Measurements from ENCODE around the gene CNIH3.

Gene CNIH3

GRCh38 chr1:224744521-224744920 is 128.4 kb downstream of the CNIH3 start:
- H3K9me3 ChIP-seq (ENCODE audit: control insufficient read depth in 1 of 2, low read length in 2 of 2) = no peaks in the 10 kb centered on the region
- no peaks in the 10 kb centered on the region for H3K27me3 ChIP-seq (ENCODE audit: control insufficient read depth in 1 of 2, insufficient read depth in 2 of 2, low read length in 2 of 2)

GRCh38 chr1:224745394-224745793 is 129.3 kb downstream of the CNIH3 start:
- H3K27ac ChIP-seq (ENCODE audit: low read depth, low read length) = no peak overlapping the region
- no peak overlapping the region for H3K4me3 ChIP-seq (ENCODE audit: low read depth in 1 of 2, low read length in 2 of 2)
- H3K27me3 ChIP-seq (ENCODE audit: control insufficient read depth in 1 of 2, insufficient read depth in 2 of 2, low read length in 2 of 2) = no peaks in the 10 kb centered on the region
- no peaks in the 10 kb centered on the region for H3K4me1 ChIP-seq (ENCODE audit: control insufficient read depth in 1 of 2, insufficient read depth in 2 of 2, low read length in 2 of 2)
- H3K9me3 ChIP-seq (ENCODE audit: control insufficient read depth in 1 of 2, low read length in 2 of 2) = no peaks in the 10 kb centered on the region
- H3K36me3 ChIP-seq (ENCODE audit: control insufficient read depth in 1 of 2, insufficient read depth in 2 of 2, low read length in 2 of 2) = no peaks in the 10 kb centered on the region
- no peak overlapping the region for H3K9ac ChIP-seq (ENCODE audit: low read depth in 1 of 2, low read length in 2 of 2)

More at GRCh38 chr1:224744521-224744920, 128.4 kb downstream of the CNIH3 start:
- Histone ChIP-seq H3K4me3 (ENCODE audit: low read depth in 1 of 2, low read length in 2 of 2) (no peak overlapping the region), H3K27ac (ENCODE audit: low read depth, low read length) (no peak overlapping the region), H3K4me1 (ENCODE audit: control insufficient read depth in 1 of 2, insufficient read depth in 2 of 2, low read length in 2 of 2) (no peaks in the 10 kb centered on the region), H3K9ac (ENCODE audit: low read depth in 1 of 2, low read length in 2 of 2) (no peak overlapping the region), H3K36me3 (ENCODE audit: control insufficient read depth in 1 of 2, insufficient read depth in 2 of 2, low read length in 2 of 2) (no peaks in the 10 kb centered on the region)

- Histone ChIP-seq H3K36me3 (ENCODE audit: control insufficient read depth in 1 of 2, insufficient read depth in 2 of 2, low read length in 2 of 2) (no peaks in the 10 kb centered on the region), H3K27ac (ENCODE audit: low read depth, low read length) (no peak overlapping the region), H3K9me3 (ENCODE audit: control insufficient read depth in 1 of 2, low read length in 2 of 2) (no peaks in the 10 kb centered on the region), H3K9ac (ENCODE audit: low read depth in 1 of 2, low read length in 2 of 2) (no peak overlapping the region), H3K4me1 (ENCODE audit: control insufficient read depth in 1 of 2, insufficient read depth in 2 of 2, low read length in 2 of 2) (no peaks in the 10 kb centered on the region), H3K4me3 (ENCODE audit: low read depth in 1 of 2, low read length in 2 of 2) (no peak overlapping the region), H3K27me3 (ENCODE audit: control insufficient read depth in 1 of 2, insufficient read depth in 2 of 2, low read length in 2 of 2) (no peaks in the 10 kb centered on the region)
Observed at GRCh38 chr1:224745924-224746323, 129.8 kb downstream of the CNIH3 start.

GRCh38 chr1:224747578-224747977 is 131.5 kb downstream of the CNIH3 start:
- Histone ChIP-seq H3K9me3 (ENCODE audit: control insufficient read depth in 1 of 2, low read length in 2 of 2) (no peaks in the 10 kb centered on the region), H3K4me1 (ENCODE audit: control insufficient read depth in 1 of 2, insufficient read depth in 2 of 2, low read length in 2 of 2) (no peaks in the 10 kb centered on the region), H3K27ac (ENCODE audit: low read depth, low read length) (no peak overlapping the region), H3K9ac (ENCODE audit: low read depth in 1 of 2, low read length in 2 of 2) (no peak overlapping the region), H3K4me3 (ENCODE audit: low read depth in 1 of 2, low read length in 2 of 2) (no peak overlapping the region), H3K36me3 (ENCODE audit: control insufficient read depth in 1 of 2, insufficient read depth in 2 of 2, low read length in 2 of 2) (no peaks in the 10 kb centered on the region), H3K27me3 (ENCODE audit: control insufficient read depth in 1 of 2, insufficient read depth in 2 of 2, low read length in 2 of 2) (no peaks in the 10 kb centered on the region)

GRCh38 chr1:224749916-224750315 is 133.8 kb downstream of the CNIH3 start:
- no peaks in the 10 kb centered on the region for H3K27me3 ChIP-seq (ENCODE audit: control insufficient read depth in 1 of 2, insufficient read depth in 2 of 2, low read length in 2 of 2)
- H3K9me3 ChIP-seq (ENCODE audit: control insufficient read depth in 1 of 2, low read length in 2 of 2) = no peaks in the 10 kb centered on the region
- no peaks in the 10 kb centered on the region for H3K36me3 ChIP-seq (ENCODE audit: control insufficient read depth in 1 of 2, insufficient read depth in 2 of 2, low read length in 2 of 2)
- H3K4me3 ChIP-seq (ENCODE audit: low read depth in 1 of 2, low read length in 2 of 2) = no peak overlapping the region
- H3K27ac ChIP-seq (ENCODE audit: low read depth, low read length) = no peak overlapping the region
- no peak overlapping the region for H3K9ac ChIP-seq (ENCODE audit: low read depth in 1 of 2, low read length in 2 of 2)
- no peaks in the 10 kb centered on the region for H3K4me1 ChIP-seq (ENCODE audit: control insufficient read depth in 1 of 2, insufficient read depth in 2 of 2, low read length in 2 of 2)

- Histone ChIP-seq H3K36me3 (ENCODE audit: control insufficient read depth in 1 of 2, insufficient read depth in 2 of 2, low read length in 2 of 2) (no peaks in the 10 kb centered on the region), H3K27me3 (ENCODE audit: control insufficient read depth in 1 of 2, insufficient read depth in 2 of 2, low read length in 2 of 2) (no peaks in the 10 kb centered on the region), H3K4me1 (ENCODE audit: control insufficient read depth in 1 of 2, insufficient read depth in 2 of 2, low read length in 2 of 2) (no peaks in the 10 kb centered on the region), H3K9me3 (ENCODE audit: control insufficient read depth in 1 of 2, low read length in 2 of 2) (no peaks in the 10 kb centered on the region), H3K27ac (ENCODE audit: low read depth, low read length) (no peak overlapping the region), H3K9ac (ENCODE audit: low read depth in 1 of 2, low read length in 2 of 2) (no peak overlapping the region), H3K4me3 (ENCODE audit: low read depth in 1 of 2, low read length in 2 of 2) (no peak overlapping the region)
Observed at GRCh38 chr1:224751624-224752311, 135.7 kb downstream of the CNIH3 start.

GRCh38 chr1:224753491-224753890 is 137.4 kb downstream of the CNIH3 start:
- H3K4me1 ChIP-seq (ENCODE audit: control insufficient read depth in 1 of 2, insufficient read depth in 2 of 2, low read length in 2 of 2) = no peaks in the 10 kb centered on the region
- H3K9me3 ChIP-seq (ENCODE audit: control insufficient read depth in 1 of 2, low read length in 2 of 2) = peaks cover 0 to under 1% of the 10 kb centered on the region in 2 donors
- H3K36me3 ChIP-seq (ENCODE audit: control insufficient read depth in 1 of 2, insufficient read depth in 2 of 2, low read length in 2 of 2) = no peaks in the 10 kb centered on the region
- H3K9ac ChIP-seq (ENCODE audit: low read depth in 1 of 2, low read length in 2 of 2) = no peak overlapping the region
- no peak overlapping the region for H3K4me3 ChIP-seq (ENCODE audit: low read depth in 1 of 2, low read length in 2 of 2)
- H3K27me3 ChIP-seq (ENCODE audit: control insufficient read depth in 1 of 2, insufficient read depth in 2 of 2, low read length in 2 of 2) = no peaks in the 10 kb centered on the region
- no peak overlapping the region for H3K27ac ChIP-seq (ENCODE audit: low read depth, low read length)

GRCh38 chr1:224755586-224755985 is 139.5 kb downstream of the CNIH3 start:
- Histone ChIP-seq H3K4me3 (ENCODE audit: low read depth in 1 of 2, low read length in 2 of 2) (no peak overlapping the region), H3K27ac (ENCODE audit: low read depth, low read length) (no peak overlapping the region), H3K36me3 (ENCODE audit: control insufficient read depth in 1 of 2, insufficient read depth in 2 of 2, low read length in 2 of 2) (no peaks in the 10 kb centered on the region), H3K9ac (ENCODE audit: low read depth in 1 of 2, low read length in 2 of 2) (no peak overlapping the region), H3K27me3 (ENCODE audit: control insufficient read depth in 1 of 2, insufficient read depth in 2 of 2, low read length in 2 of 2) (no peaks in the 10 kb centered on the region), H3K9me3 (ENCODE audit: control insufficient read depth in 1 of 2, low read length in 2 of 2) (peaks cover 8 to 10% of the 10 kb centered on the region in 2 donors), H3K4me1 (ENCODE audit: control insufficient read depth in 1 of 2, insufficient read depth in 2 of 2, low read length in 2 of 2) (no peaks in the 10 kb centered on the region)

GRCh38 chr1:224757508-224757907 is 141.4 kb downstream of the CNIH3 start:
- Histone ChIP-seq H3K36me3 (ENCODE audit: control insufficient read depth in 1 of 2, insufficient read depth in 2 of 2, low read length in 2 of 2) (no peaks in the 10 kb centered on the region), H3K4me3 (ENCODE audit: low read depth in 1 of 2, low read length in 2 of 2) (no peak overlapping the region), H3K9ac (ENCODE audit: low read depth in 1 of 2, low read length in 2 of 2) (no peak overlapping the region), H3K27me3 (ENCODE audit: control insufficient read depth in 1 of 2, insufficient read depth in 2 of 2, low read length in 2 of 2) (no peaks in the 10 kb centered on the region), H3K9me3 (ENCODE audit: control insufficient read depth in 1 of 2, low read length in 2 of 2) (peaks cover 8 to 10% of the 10 kb centered on the region in 2 donors), H3K27ac (ENCODE audit: low read depth, low read length) (no peak overlapping the region), H3K4me1 (ENCODE audit: control insufficient read depth in 1 of 2, insufficient read depth in 2 of 2, low read length in 2 of 2) (no peaks in the 10 kb centered on the region)

GRCh38 chr1:224759135-224759534 is 143.0 kb downstream of the CNIH3 start:
- no peak overlapping the region for H3K27ac ChIP-seq (ENCODE audit: low read depth, low read length)
- no peaks in the 10 kb centered on the region for H3K4me1 ChIP-seq (ENCODE audit: control insufficient read depth in 1 of 2, insufficient read depth in 2 of 2, low read length in 2 of 2)
- no peak overlapping the region for H3K9ac ChIP-seq (ENCODE audit: low read depth in 1 of 2, low read length in 2 of 2)
- no peak overlapping the region for H3K4me3 ChIP-seq (ENCODE audit: low read depth in 1 of 2, low read length in 2 of 2)
- H3K9me3 ChIP-seq (ENCODE audit: control insufficient read depth in 1 of 2, low read length in 2 of 2) = peaks cover 8 to 10% of the 10 kb centered on the region in 2 donors
- H3K36me3 ChIP-seq (ENCODE audit: control insufficient read depth in 1 of 2, insufficient read depth in 2 of 2, low read length in 2 of 2) = no peaks in the 10 kb centered on the region
- H3K27me3 ChIP-seq (ENCODE audit: control insufficient read depth in 1 of 2, insufficient read depth in 2 of 2, low read length in 2 of 2) = no peaks in the 10 kb centered on the region
